ENCODE data around the gene GPR12. TPM values are rescaled to one million over a fixed set of nuclear protein-coding genes. Genes with fewer than 3 reads are reported as not detected.

GPR12 gene
- total RNA-seq, 1 experiment from 2014 or later, result 0.12 TPM

DNA sequence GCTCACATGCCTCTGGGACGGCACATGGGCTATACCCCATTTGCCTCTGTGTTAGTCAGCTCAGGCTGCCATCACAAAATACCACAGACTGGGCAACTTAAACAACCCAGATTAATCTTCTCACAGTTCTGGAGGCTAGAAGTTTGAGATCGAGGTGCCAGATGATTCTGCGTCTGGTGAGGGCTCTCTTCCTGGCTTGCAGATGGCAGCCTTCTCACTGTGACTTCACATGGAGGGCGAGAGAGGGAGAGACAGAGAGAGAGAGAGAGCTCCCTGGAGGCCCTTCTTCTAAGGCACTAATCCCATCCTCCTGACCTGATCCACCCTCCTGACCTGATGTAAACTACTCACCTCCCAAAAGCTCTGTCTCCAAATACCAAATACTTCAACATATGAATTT, 55.0 kb downstream of the GPR12 start:
- DNase-seq (ENCODE audit: low spot score), result no peak

Other genes starting within 250 kb of the GPR12 start
- gene WASF3, start 203.1 kb downstream of the GPR12 start, total RNA-seq (2014; rRNA removed; shearing (Covaris generic)), result 6.8 and 7.5 TPM in 2 replicates

Measured in H4 (cell line).